ENCODE results near the gene NUDT5. TPM values are rescaled to one million over a fixed set of nuclear protein-coding genes. Genes with fewer than 3 reads are reported as not detected.

Gene NUDT5
- total RNA-seq, 2 donors from 2014 or later, result 10.8 to 12.8 TPM

DNA sequence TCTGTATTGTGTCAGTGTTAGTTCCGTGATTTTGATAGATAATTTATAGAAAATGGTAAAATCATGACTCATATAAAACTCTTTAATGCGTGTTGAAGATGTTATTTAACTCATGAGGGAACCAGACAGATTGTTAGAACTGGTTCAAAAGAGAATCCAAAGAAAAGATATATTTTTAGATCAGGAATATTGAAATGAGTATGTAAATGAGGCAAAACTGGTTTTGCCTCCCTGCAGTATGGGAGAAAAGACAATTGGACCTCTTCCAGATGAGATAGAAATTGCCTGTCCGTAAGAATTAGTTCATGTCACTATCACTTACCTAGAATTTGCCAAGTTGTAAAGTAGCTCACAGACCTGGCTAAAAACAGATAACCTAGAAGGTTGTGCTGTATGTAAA is 17.9 kb upstream of the NUDT5 start:
- Histone ChIP-seq H3K36me3 (peaks cover 50% of the 10 kb centered on the region), H3K4me1 (peaks cover 0 to 28% of the 10 kb centered on the region in 2 donors), H3K9me3 (no peaks in the 10 kb centered on the region), H3K27me3 (no peaks in the 10 kb centered on the region), H3K4me3 (no peak overlapping the region), H3K27ac (no peak overlapping the region)
- TF ChIP-seq, protein P1, sequence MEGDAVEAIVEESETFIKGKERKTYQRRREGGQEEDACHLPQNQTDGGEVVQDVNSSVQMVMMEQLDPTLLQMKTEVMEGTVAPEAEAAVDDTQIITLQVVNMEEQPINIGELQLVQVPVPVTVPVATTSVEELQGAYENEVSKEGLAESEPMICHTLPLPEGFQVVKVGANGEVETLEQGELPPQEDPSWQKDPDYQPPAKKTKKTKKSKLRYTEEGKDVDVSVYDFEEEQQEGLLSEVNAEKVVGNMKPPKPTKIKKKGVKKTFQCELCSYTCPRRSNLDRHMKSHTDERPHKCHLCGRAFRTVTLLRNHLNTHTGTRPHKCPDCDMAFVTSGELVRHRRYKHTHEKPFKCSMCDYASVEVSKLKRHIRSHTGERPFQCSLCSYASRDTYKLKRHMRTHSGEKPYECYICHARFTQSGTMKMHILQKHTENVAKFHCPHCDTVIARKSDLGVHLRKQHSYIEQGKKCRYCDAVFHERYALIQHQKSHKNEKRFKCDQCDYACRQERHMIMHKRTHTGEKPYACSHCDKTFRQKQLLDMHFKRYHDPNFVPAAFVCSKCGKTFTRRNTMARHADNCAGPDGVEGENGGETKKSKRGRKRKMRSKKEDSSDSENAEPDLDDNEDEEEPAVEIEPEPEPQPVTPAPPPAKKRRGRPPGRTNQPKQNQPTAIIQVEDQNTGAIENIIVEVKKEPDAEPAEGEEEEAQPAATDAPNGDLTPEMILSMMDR (IDR thresholded peaks at IDR 0.05), result no peak
- DNase-seq (ENCODE audit: low spot score), result no peak

DNA sequence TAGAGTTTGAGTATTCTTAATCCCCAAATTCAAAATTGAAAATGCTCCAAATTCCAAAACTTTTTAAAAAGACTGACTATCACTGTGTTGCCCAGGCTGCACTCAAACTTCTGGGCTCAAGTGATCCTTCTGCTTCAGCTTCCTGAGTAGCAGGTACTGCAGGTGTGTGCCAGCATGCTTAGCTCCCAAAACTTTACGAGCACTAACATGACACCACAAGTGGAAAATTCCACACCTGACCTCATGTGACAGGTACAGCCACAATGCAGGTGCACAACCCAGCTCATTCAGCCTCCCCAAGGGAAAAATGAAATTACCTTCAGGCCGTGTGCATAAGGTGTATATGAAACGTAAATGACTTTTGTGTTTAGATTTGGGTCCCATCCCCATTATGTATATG is 16.8 kb upstream of the NUDT5 start:
- Histone ChIP-seq H3K36me3 (peaks cover 42% of the 10 kb centered on the region), H3K27me3 (no peaks in the 10 kb centered on the region), H3K9me3 (no peaks in the 10 kb centered on the region), H3K27ac (no peak overlapping the region), H3K4me3 (no peak overlapping the region), H3K4me1 (peaks cover 0 to 28% of the 10 kb centered on the region in 2 donors)
- no peak for DNase-seq (ENCODE audit: low spot score)
- TF ChIP-seq, protein P1 (IDR thresholded peaks at IDR 0.05), result no peak

DNA sequence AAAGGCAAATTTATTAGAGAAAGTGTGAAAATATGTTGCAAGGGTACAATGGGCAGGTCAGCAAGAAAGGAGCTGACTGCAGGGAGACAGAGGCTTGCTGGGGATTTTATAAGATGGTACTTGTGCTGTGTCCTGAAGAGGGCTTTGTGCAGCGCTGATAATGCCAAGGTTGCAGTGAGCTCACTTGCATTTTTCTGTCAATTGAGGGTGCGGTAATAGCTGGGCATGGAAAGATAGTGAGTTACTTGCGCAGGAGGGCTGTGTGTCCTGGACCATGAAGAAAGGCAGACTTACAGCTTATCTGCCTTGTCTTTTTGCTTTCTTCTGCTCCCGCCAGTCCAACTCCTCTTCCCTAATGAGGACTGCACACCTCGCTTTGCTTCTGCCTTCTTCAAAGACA is 12.8 kb upstream of the NUDT5 start:
- DNase-seq (ENCODE audit: low spot score), result no peak
- peaks cover 33% of the 10 kb centered on the region for H3K36me3 ChIP-seq
- no peaks in the 10 kb centered on the region for H3K4me1 ChIP-seq
- no peak overlapping the region for H3K27ac ChIP-seq
- H3K4me3 ChIP-seq, result no peak overlapping the region
- TF ChIP-seq, protein P1 (IDR thresholded peaks at IDR 0.05), result no peak
- no peaks in the 10 kb centered on the region for H3K9me3 ChIP-seq
- H3K27me3 ChIP-seq, result no peaks in the 10 kb centered on the region

DNA sequence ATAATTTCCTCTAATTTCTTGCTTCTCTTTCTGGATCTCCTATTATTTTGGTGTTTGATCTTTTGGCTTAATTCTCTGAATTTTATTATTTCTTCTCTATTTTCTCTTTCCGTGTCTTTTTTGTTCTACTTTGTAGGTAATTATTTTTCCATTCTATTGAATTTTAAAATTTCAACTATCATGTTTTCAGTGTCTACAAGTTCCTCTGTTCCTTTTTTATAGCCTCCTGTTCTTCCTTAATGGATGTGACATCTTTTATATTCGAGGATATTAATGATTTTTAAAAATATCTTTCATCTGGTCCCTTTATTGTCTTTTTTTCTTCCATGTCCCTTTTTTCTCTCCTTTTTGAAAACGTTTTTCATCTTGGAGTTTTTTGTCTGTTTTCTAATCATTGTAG is 11.4 kb upstream of the NUDT5 start:
- no peaks in the 10 kb centered on the region for H3K4me1 ChIP-seq

DNA sequence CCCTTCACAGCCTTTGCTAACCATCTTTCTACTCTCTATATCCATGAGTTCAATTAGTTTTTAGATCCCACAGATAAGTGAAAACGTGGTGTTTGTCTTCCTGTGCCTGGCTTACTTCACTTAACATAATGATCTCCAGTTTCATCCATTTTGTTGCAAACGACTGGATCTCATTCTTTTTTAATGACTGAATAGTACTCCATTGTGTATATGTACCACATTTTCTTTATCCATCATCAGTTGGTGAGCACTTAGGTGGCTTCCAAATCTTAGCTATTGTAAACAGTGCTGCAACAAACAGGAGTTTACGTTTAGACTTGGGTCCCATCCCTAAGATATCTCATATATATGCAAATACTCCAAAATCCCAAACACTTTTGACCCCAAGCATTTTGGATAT is 9.4 kb upstream of the NUDT5 start:
- H3K27me3 ChIP-seq, result no peaks in the 10 kb centered on the region
- TF ChIP-seq, protein P1 (IDR thresholded peaks at IDR 0.05), result no peak
- DNase-seq (ENCODE audit: low spot score), result no peak
- H3K36me3 ChIP-seq, result peaks cover 22% of the 10 kb centered on the region
- H3K4me3 ChIP-seq, result no peak overlapping the region
- no peaks in the 10 kb centered on the region for H3K9me3 ChIP-seq
- no peak overlapping the region for H3K27ac ChIP-seq
- no peaks in the 10 kb centered on the region for H3K4me1 ChIP-seq

More for the DNA sequence above, 11.4 kb upstream of the NUDT5 start:
- Histone ChIP-seq H3K27me3 (no peaks in the 10 kb centered on the region), H3K36me3 (peaks cover 26% of the 10 kb centered on the region), H3K9me3 (no peaks in the 10 kb centered on the region), H3K4me3 (no peak overlapping the region), H3K27ac (no peak overlapping the region)
- TF ChIP-seq, protein P1 (IDR thresholded peaks at IDR 0.05), result no peak
- DNase-seq (ENCODE audit: low spot score), result no peak

DNA sequence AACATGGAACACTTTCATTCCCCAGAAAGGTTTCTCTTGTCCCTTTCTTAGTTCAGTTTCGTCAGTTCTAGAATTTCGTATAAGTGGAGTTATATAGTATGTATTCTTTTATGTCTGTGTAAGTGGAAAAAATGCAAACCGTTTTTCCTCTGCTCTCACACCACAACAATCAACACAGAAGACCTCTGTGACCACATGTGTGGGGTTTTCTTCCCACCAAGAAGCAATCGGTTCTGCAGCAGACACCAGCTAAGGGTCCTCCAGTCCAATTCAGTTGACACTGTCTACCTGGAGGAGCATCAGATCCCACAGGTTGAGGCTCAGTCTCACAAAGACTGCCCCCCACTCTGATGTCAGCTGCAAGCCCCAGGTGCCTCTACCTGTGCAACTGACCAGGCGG is 6.5 kb upstream of the NUDT5 start:
- Histone ChIP-seq H3K9me3 (no peaks in the 10 kb centered on the region), H3K27me3 (no peaks in the 10 kb centered on the region), H3K27ac (no peak overlapping the region), H3K4me3 (no peak overlapping the region), H3K4me1 (peaks cover 0 to 11% of the 10 kb centered on the region in 2 donors), H3K36me3 (peaks cover 25% of the 10 kb centered on the region)
- TF ChIP-seq, protein P1 (IDR thresholded peaks at IDR 0.05), result no peak
- no peak for DNase-seq (ENCODE audit: low spot score)
